KOPT-K1 (cell line): Measurements from ENCODE around the gene NR2F1-AS1.
"Not testable (repeated sequence)": the region's sequence is repeated elsewhere in the genome, so short reads cannot be mapped to it uniquely, and the experiment has no call there.

Source experiments
- H3K27ac ChIP-seq: fragments of 200-600 bp; sonication (generic); 2 replicates; pipeline ENCODE4 v1.5.1; 2016; ENCODE audit warnings: antibody characterized with exemption, mild to moderate bottlenecking, low read depth, low read length; ENCODE audit not compliant: poor library complexity, severe bottlenecking
- H3K36me3 ChIP-seq: fragments of 200-600 bp; sonication (generic); 2 replicates; pipeline ENCODE4 v1.5.1; 2017; ENCODE audit warnings: antibody characterized with exemption, mild to moderate bottlenecking, low read length, moderate library complexity; ENCODE audit not compliant: insufficient read depth
- H3K9me3 ChIP-seq: fragments of 200-600 bp; sonication (generic); 2 replicates; pipeline ENCODE4 v1.5.1; 2017; ENCODE audit warnings: antibody characterized with exemption, low read length, mild to moderate bottlenecking; ENCODE audit not compliant: insufficient read depth, poor library complexity, severe bottlenecking

Gene NR2F1-AS1

GRCh38 chr5:93479982-93480509 lies 101.0 kb downstream of the NR2F1-AS1 start:
- H3K27ac ChIP-seq, result no peak overlapping the region
- no peaks in the 10 kb centered on the region for H3K36me3 ChIP-seq
- H3K9me3 ChIP-seq, result no peaks in the 10 kb centered on the region

GRCh38 chr5:93477816-93478215 lies 103.2 kb downstream of the NR2F1-AS1 start:
- no peaks in the 10 kb centered on the region for H3K36me3 ChIP-seq
- no peak overlapping the region for H3K27ac ChIP-seq
- H3K9me3 ChIP-seq, result no peaks in the 10 kb centered on the region

GRCh38 chr5:93476251-93476742 lies 104.7 kb downstream of the NR2F1-AS1 start:
- no peaks in the 10 kb centered on the region for H3K9me3 ChIP-seq
- H3K27ac ChIP-seq, result no peak overlapping the region
- no peaks in the 10 kb centered on the region for H3K36me3 ChIP-seq

GRCh38 chr5:93462916-93463315 lies 118.1 kb downstream of the NR2F1-AS1 start:
- H3K9me3 ChIP-seq, result peaks cover 15% of the 10 kb centered on the region
- H3K36me3 ChIP-seq, result no peaks in the 10 kb centered on the region
- H3K27ac ChIP-seq, result no peak overlapping the region

- H3K27ac ChIP-seq, result no peak overlapping the region
- no peaks in the 10 kb centered on the region for H3K36me3 ChIP-seq
- H3K9me3 ChIP-seq, result peaks cover 15% of the 10 kb centered on the region
Measured at GRCh38 chr5:93461756-93462155, 119.3 kb downstream of the NR2F1-AS1 start.

- Histone ChIP-seq H3K9me3 (peaks cover 15% of the 10 kb centered on the region), H3K36me3 (no peaks in the 10 kb centered on the region), H3K27ac (no peak overlapping the region)
Measured at GRCh38 chr5:93460286-93460685, 120.7 kb downstream of the NR2F1-AS1 start.

- not testable (repeated sequence) for H3K27ac ChIP-seq, H3K36me3 ChIP-seq, H3K9me3 ChIP-seq
Measured at GRCh38 chr5:93456796-93457195, 124.2 kb downstream of the NR2F1-AS1 start.

- Histone ChIP-seq H3K27ac (no peak overlapping the region), H3K36me3 (no peaks in the 10 kb centered on the region), H3K9me3 (no peaks in the 10 kb centered on the region)
Measured at GRCh38 chr5:93454896-93455295, 126.1 kb downstream of the NR2F1-AS1 start.

- Histone ChIP-seq H3K36me3 (no peaks in the 10 kb centered on the region), H3K27ac (no peak overlapping the region), H3K9me3 (no peaks in the 10 kb centered on the region)
Measured at GRCh38 chr5:93452255-93452654, 128.8 kb downstream of the NR2F1-AS1 start.

- Histone ChIP-seq H3K36me3 (no peaks in the 10 kb centered on the region), H3K9me3 (no peaks in the 10 kb centered on the region), H3K27ac (no peak overlapping the region)
Measured at GRCh38 chr5:93438124-93438523, 142.9 kb downstream of the NR2F1-AS1 start.

- no peaks in the 10 kb centered on the region for H3K9me3 ChIP-seq
- no peaks in the 10 kb centered on the region for H3K36me3 ChIP-seq
- no peak overlapping the region for H3K27ac ChIP-seq
Measured at GRCh38 chr5:93436083-93436482, 144.9 kb downstream of the NR2F1-AS1 start.

GRCh38 chr5:93433422-93433821 lies 147.6 kb downstream of the NR2F1-AS1 start:
- no peaks in the 10 kb centered on the region for H3K9me3 ChIP-seq
- no peak overlapping the region for H3K27ac ChIP-seq
- H3K36me3 ChIP-seq, result no peaks in the 10 kb centered on the region

- no peaks in the 10 kb centered on the region for H3K36me3 ChIP-seq
- H3K9me3 ChIP-seq, result no peaks in the 10 kb centered on the region
- H3K27ac ChIP-seq, result no peak overlapping the region
Measured at GRCh38 chr5:93431250-93431649, 149.8 kb downstream of the NR2F1-AS1 start.

- H3K9me3 ChIP-seq, result no peaks in the 10 kb centered on the region
- H3K36me3 ChIP-seq, result no peaks in the 10 kb centered on the region
- no peak overlapping the region for H3K27ac ChIP-seq
Measured at GRCh38 chr5:93430673-93431199, 150.3 kb downstream of the NR2F1-AS1 start.

GRCh38 chr5:93430118-93430517 lies 150.9 kb downstream of the NR2F1-AS1 start:
- no peak overlapping the region for H3K27ac ChIP-seq
- H3K9me3 ChIP-seq, result no peaks in the 10 kb centered on the region

GRCh38 chr5:93428868-93429267 lies 152.2 kb downstream of the NR2F1-AS1 start:
- Histone ChIP-seq H3K27ac (no peak overlapping the region), H3K36me3 (no peaks in the 10 kb centered on the region), H3K9me3 (no peaks in the 10 kb centered on the region)

More at GRCh38 chr5:93430118-93430517, 150.9 kb downstream of the NR2F1-AS1 start:
- no peaks in the 10 kb centered on the region for H3K36me3 ChIP-seq
